ENCODE results near the gene TMEM164.

Gene TMEM164

GRCh38 chrX:110070970-110071369 lies 68.1 kb downstream of the TMEM164 start:
- DNase-seq (ENCODE audit: low read depth, low spot score) = no peak

GRCh38 chrX:110081320-110081719 lies 78.4 kb downstream of the TMEM164 start:
- DNase-seq (ENCODE audit: low read depth, low spot score) = no peak

DNA sequence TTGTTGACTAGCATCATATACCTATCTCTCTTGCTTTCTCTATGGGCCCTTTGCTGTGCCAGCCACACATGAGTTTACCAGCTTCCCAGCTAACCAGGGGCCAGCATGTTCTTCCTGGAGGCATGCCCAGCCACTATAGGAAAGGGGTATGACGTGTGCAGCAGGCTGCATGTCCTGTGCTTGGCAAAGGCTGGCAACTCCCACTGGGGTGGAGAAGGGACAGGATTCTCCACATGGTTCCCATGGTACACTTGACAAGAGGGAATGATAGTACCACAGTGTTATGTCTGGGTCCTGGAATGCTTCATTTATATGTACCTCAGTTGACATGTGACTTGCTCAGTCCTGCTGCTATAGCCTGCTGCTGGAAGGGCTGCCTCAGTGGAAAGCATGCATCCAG lies 78.8 kb downstream of the TMEM164 start:
- DNase-seq (ENCODE audit: low read depth, low spot score) = no peak

GRCh38 chrX:110082161-110082560 lies 79.2 kb downstream of the TMEM164 start:
- DNase-seq (ENCODE audit: low read depth, low spot score) = no peak

GRCh38 chrX:110086162-110086915 lies 83.4 kb downstream of the TMEM164 start:
- no peak for DNase-seq (ENCODE audit: low read depth, low spot score)

- DNase-seq (ENCODE audit: low read depth, low spot score) = no peak
These were observed 84.1 kb downstream of the TMEM164 start for GRCh38 chrX:110086916-110087484.

- no peak for DNase-seq (ENCODE audit: low read depth, low spot score)
These were observed 84.8 kb downstream of the TMEM164 start for GRCh38 chrX:110087485-110088356.

- no peak for DNase-seq (ENCODE audit: low read depth, low spot score)
These were observed 86.9 kb downstream of the TMEM164 start for GRCh38 chrX:110089656-110090403.

- DNase-seq (ENCODE audit: low read depth, low spot score) = no peak
These were observed 95.0 kb downstream of the TMEM164 start for GRCh38 chrX:110097920-110098319.

DNA sequence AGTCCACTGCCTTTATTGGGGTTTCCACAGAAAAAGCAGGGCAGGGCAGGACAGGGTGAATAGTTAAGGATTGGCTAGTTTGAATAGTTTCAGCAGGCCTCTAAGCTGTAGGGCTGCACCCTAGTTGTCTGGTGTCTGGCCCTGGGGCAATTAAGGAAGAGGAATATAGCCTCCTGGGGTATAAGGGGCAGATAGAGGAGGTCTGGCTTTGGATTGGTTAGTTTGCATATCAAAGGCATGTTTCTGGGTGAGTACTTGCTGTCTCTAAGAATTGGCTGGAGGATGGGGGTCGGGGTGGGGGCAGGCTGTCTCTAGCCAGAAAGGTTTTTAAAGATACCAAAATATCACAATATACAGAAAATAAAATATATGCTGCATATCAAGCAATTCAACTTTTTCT lies 100.4 kb downstream of the TMEM164 start:
- no peak for DNase-seq (ENCODE audit: low read depth, low spot score)

- no peak for DNase-seq (ENCODE audit: low read depth, low spot score)
These were observed 101.2 kb downstream of the TMEM164 start for GRCh38 chrX:110104078-110104477.

DNA sequence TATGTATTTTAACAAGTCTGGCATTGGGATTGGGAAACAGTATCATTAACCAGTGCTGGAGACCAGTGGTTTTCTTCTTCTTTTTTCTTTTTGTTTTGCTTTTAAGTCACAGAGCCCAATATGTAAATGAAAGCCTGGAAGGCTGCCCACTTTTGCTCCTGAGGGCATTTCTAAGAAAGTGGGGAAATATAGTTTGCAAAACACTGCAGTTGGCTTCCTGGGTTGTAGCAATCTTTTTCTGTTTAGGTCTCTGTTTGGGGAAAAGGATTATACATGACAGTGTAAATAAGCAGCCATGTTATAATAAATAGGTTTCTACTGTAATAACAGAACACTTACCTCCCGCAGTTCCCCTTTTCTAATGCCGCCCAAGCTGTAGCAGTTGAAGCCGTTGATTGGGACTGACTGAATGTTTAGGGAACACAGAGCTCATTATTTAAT lies 105.5 kb downstream of the TMEM164 start:
- no peak for DNase-seq (ENCODE audit: low read depth, low spot score)

GRCh38 chrX:110114260-110114776 lies 111.4 kb downstream of the TMEM164 start:
- no peak for DNase-seq (ENCODE audit: low read depth, low spot score)

- no peak for DNase-seq (ENCODE audit: low read depth, low spot score)
These were observed 113.4 kb downstream of the TMEM164 start for GRCh38 chrX:110116066-110116980.

GRCh38 chrX:110118530-110118929 lies 115.6 kb downstream of the TMEM164 start:
- DNase-seq (ENCODE audit: low read depth, low spot score) = no peak

GRCh38 chrX:110119480-110119879 lies 116.6 kb downstream of the TMEM164 start:
- no peak for DNase-seq (ENCODE audit: low read depth, low spot score)

DNA sequence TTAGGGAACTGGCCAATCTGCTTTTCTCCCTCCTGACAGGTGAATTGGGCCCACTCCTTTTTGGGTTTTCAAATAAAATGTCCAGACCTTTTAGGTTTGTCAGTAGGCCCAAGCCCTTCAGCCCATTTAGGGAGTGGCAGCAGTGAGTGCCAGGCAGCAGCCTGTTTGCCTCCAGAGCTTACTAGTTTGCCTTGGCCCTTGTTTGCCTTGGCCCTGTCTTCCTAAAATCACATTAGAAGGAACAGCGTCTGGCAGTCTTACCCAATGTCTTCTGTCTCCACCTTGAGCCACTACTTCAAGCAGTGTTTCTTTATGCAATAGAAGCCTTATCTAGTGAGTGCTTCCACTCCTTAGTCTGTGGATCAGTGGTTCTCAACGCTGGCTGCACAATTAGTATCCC lies 117.1 kb downstream of the TMEM164 start:
- DNase-seq (ENCODE audit: low read depth, low spot score) = no peak

GRCh38 chrX:110123331-110123782 lies 120.4 kb downstream of the TMEM164 start:
- no peak for DNase-seq (ENCODE audit: low read depth, low spot score)

DNA sequence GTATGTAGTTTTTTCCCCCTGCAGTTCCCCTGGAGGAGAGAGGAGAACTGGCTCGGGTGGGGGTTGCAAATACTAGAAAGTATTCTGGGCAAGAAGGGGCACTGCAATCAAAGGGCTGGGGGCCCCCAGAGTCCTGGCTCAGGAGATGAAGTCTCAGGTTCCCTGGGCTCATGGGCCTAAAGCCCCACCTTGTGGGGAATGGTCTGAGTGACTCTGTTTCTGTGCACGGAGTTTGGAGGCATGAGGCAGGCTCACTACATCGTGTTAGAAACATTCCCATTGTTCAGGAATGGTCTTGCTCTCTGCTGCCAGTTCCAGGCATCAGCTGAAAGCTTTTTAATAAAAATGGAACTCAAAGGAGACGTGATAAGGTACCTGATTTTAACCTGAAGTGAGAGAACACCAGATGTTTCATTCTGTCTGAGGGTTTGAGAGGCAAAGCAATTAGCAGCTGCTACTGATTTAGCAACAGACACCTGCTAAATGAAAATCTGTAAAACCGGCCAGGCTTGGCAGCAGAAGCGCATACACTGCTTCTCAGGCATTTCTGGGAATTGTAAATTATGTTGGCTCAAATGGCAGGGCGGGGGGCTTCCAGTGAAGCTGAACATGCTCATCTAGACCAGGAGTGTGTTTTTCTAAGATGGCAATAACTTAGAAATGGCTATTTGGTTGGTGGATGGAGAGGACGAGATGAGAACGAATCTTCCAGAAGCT lies 122.7 kb downstream of the TMEM164 start:
- no peak for DNase-seq (ENCODE audit: low read depth, low spot score)

DNA sequence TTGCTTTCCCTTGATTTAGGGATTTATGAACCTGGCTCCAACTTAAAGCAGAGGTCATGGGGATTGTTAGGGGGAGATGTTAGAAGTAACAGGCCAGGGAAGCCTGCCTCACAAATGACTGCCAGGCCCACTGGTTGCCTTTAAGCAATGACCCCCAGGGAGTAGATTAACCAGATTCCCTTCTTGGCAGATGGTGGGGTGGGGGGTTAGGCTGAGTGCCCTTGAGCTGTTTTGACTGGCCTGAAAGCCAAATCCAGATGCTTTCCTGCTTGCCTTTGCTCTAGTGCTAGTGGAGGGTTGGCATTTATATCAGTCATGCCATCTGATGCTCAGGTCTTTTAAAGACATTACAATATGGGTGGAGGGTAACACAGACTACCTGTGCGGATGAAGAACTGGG lies 128.1 kb downstream of the TMEM164 start:
- DNase-seq (ENCODE audit: low read depth, low spot score) = no peak
